Hepatocyte (in vitro differentiated cells): ENCODE measurements around the gene SHFL. TPM values are rescaled to one million over a fixed set of nuclear protein-coding genes. Genes with fewer than 3 reads are reported as not detected.

Experiments
- DNase-seq: peaks from one replicate; pipeline ENCODE4 v3.0.0-alpha.2; 2016; ENCODE audit warnings: low spot score
- H2AFZ ChIP-seq: fragments of 200-600 bp; sonication (generic); 2 replicates; pipeline ENCODE4 v1.6.0; 2016; ENCODE audit warnings: antibody characterized with exemption, mild to moderate bottlenecking
- H3K27ac ChIP-seq: fragments of 200-600 bp; sonication (generic); 2 replicates; pipeline ENCODE4 v1.5.1; 2016; ENCODE audit warnings: mild to moderate bottlenecking
- H3K27me3 ChIP-seq: fragments of 200-600 bp; sonication (generic); 2 replicates; pipeline ENCODE4 v1.6.1; 2016
- H3K36me3 ChIP-seq: fragments of 200-600 bp; sonication (generic); replicated peaks from 2 replicates; pipeline ENCODE4 v1.5.1; 2016; ENCODE audit warnings: low read depth; ENCODE audit not compliant: insufficient read depth
- H3K4me1 ChIP-seq: fragments of 200-600 bp; sonication (generic); 2 replicates; pipeline ENCODE4 v1.5.1; 2016; ENCODE audit warnings: mild to moderate bottlenecking, moderate library complexity; ENCODE audit not compliant: insufficient read depth
- H3K4me2 ChIP-seq: fragments of 200-600 bp; sonication (generic); 2 replicates; pipeline ENCODE4 v1.6.0; 2016
- H3K4me3 ChIP-seq: fragments of 200-600 bp; sonication (generic); 2 replicates; pipeline ENCODE4 v1.5.1; 2016; ENCODE audit warnings: mild to moderate bottlenecking
- H3K79me2 ChIP-seq: fragments of 200-600 bp; sonication (generic); 2 replicates; pipeline ENCODE4 v1.6.0; 2017; ENCODE audit warnings: mild to moderate bottlenecking
- H3K9me2 ChIP-seq: fragments of 200-600 bp; sonication (generic); replicated peaks from 2 replicates; pipeline ENCODE4 v1.6.0; 2017; ENCODE audit warnings: mild to moderate bottlenecking; ENCODE audit not compliant: insufficient read depth
- H3K9me3 ChIP-seq: fragments of 200-600 bp; sonication (generic); 2 replicates; pipeline ENCODE4 v1.5.1; 2016; ENCODE audit warnings: low read depth, mild to moderate bottlenecking
- H4K20me1 ChIP-seq: fragments of 200-600 bp; sonication (generic); 2 replicates; pipeline ENCODE4 v1.6.0; 2016; ENCODE audit warnings: mild to moderate bottlenecking; ENCODE audit not compliant: insufficient read depth, poor library complexity, severe bottlenecking
- EZH2 ChIP-seq: fragments of 200-600 bp; sonication (generic); IDR thresholded peaks from 2 replicates; pipeline ENCODE4 v1.6.1; 2016; ENCODE audit warnings: antibody characterized with exemption, mild to moderate bottlenecking, borderline replicate concordance
- EZH2phosphoT487 ChIP-seq: fragments of 200-600 bp; sonication (generic); IDR thresholded peaks from one replicate; pipeline ENCODE4 v1.6.1; 2018; ENCODE audit warnings: antibody characterized with exemption, mild to moderate bottlenecking, low read depth, moderate library complexity; ENCODE audit not compliant: unreplicated experiment, severe bottlenecking
- WGBS: methylation state at CpG from one replicate; pipeline ENCODE4 v1.1.6; 2016; ENCODE audit warnings: low lambda C conversion rate; ENCODE audit errors: missing lambda C conversion rate; 5-methylcytosine and 5-hydroxymethylcytosine counted together
- polyA plus RNA-seq: library from polyadenylated mRNA; unstranded; fragments of >200 nt; fragmentation: Nextera tagmentation; extraction: Ambion mirVana; gene quantifications from 2 replicates; pipeline ENCODE4 v1.2.1, GENCODE V29; 2016
- total RNA-seq: library from RNA; depleted of rRNA; stranded (reverse); fragments of >200 nt; gene quantifications from 2 replicates; pipeline ENCODE4 v1.2.3, GENCODE V29; 2014
- TF ChIP-seq, protein P1 (sequence below): fragments of 200-600 bp; sonication (generic); IDR thresholded peaks from 2 replicates; pipeline ENCODE4 v1.5.1; 2016; ENCODE audit warnings: antibody characterized with exemption, mild to moderate bottlenecking; ENCODE audit not compliant: poor library complexity

The SHFL gene
- total and polyA plus RNA-seq, 2 experiments from 2014 or later, result 26.0 to 48.7 TPM

- Histone ChIP-seq H3K9me2 (no peaks in the 10 kb centered on the region), H3K9me3 (no peaks in the 10 kb centered on the region), H3K79me2 (no peaks in the 10 kb centered on the region), H4K20me1 (no peaks in the 10 kb centered on the region), H3K36me3 (no peaks in the 10 kb centered on the region), H3K27me3 (no peaks in the 10 kb centered on the region), H3K4me3 (no peak overlapping the region), H3K4me1 (no peaks in the 10 kb centered on the region), H3K4me2 (no peak overlapping the region), H3K27ac (no peak overlapping the region), H2AFZ (no peak overlapping the region)
- TF ChIP-seq EZH2phosphoT487 (no peak), EZH2 (no peak)
- TF ChIP-seq, protein P1, sequence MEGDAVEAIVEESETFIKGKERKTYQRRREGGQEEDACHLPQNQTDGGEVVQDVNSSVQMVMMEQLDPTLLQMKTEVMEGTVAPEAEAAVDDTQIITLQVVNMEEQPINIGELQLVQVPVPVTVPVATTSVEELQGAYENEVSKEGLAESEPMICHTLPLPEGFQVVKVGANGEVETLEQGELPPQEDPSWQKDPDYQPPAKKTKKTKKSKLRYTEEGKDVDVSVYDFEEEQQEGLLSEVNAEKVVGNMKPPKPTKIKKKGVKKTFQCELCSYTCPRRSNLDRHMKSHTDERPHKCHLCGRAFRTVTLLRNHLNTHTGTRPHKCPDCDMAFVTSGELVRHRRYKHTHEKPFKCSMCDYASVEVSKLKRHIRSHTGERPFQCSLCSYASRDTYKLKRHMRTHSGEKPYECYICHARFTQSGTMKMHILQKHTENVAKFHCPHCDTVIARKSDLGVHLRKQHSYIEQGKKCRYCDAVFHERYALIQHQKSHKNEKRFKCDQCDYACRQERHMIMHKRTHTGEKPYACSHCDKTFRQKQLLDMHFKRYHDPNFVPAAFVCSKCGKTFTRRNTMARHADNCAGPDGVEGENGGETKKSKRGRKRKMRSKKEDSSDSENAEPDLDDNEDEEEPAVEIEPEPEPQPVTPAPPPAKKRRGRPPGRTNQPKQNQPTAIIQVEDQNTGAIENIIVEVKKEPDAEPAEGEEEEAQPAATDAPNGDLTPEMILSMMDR, result no peak
- 90% methylated on average over 8 of the region's 8 CpGs for whole genome bisulfite sequencing
- no peak for DNase-seq
Observed at GRCh38 chr19:10078329-10078728, 7.8 kb upstream of the SHFL start.

GRCh38 chr19:10079031-10079453 lies 7.1 kb upstream of the SHFL start:
- TF ChIP-seq EZH2phosphoT487 (no peak), EZH2 (no peak)
- TF ChIP-seq, protein P1, result no peak
- Histone ChIP-seq H3K9me2 (no peaks in the 10 kb centered on the region), H3K4me2 (no peak overlapping the region), H3K79me2 (no peaks in the 10 kb centered on the region), H3K27me3 (no peaks in the 10 kb centered on the region), H2AFZ (no peak overlapping the region), H3K27ac (no peak overlapping the region), H4K20me1 (no peaks in the 10 kb centered on the region), H3K9me3 (no peaks in the 10 kb centered on the region), H3K36me3 (no peaks in the 10 kb centered on the region), H3K4me3 (no peak overlapping the region), H3K4me1 (no peaks in the 10 kb centered on the region)
- WGBS, result 52% methylated on average over 7 of the region's 7 CpGs
- DNase-seq, result no peak

- Histone ChIP-seq H3K4me1 (no peaks in the 10 kb centered on the region), H3K79me2 (peaks cover 3% of the 10 kb centered on the region), H3K27ac (no peak overlapping the region), H3K9me3 (no peaks in the 10 kb centered on the region), H3K36me3 (no peaks in the 10 kb centered on the region), H3K4me3 (no peak overlapping the region), H3K4me2 (no peak overlapping the region), H3K27me3 (no peaks in the 10 kb centered on the region), H3K9me2 (no peaks in the 10 kb centered on the region), H2AFZ (no peak overlapping the region), H4K20me1 (no peaks in the 10 kb centered on the region)
- no peak for TF ChIP-seq EZH2
- TF ChIP-seq EZH2phosphoT487, result no peak
- TF ChIP-seq, protein P1, result no peak
- 76% methylated on average over 9 of the region's 9 CpGs for WGBS
- no peak for DNase-seq
Observed at GRCh38 chr19:10083911-10084310, 2.2 kb upstream of the SHFL start.

- TF ChIP-seq, protein P1, result no peak
- TF ChIP-seq EZH2 (no peak), EZH2phosphoT487 (no peak)
- Histone ChIP-seq H2AFZ (no peak overlapping the region), H3K79me2 (peaks cover 3% of the 10 kb centered on the region), H3K9me3 (no peaks in the 10 kb centered on the region), H4K20me1 (no peaks in the 10 kb centered on the region), H3K4me2 (no peak overlapping the region), H3K27me3 (no peaks in the 10 kb centered on the region), H3K27ac (no peak overlapping the region), H3K4me1 (no peaks in the 10 kb centered on the region), H3K4me3 (no peak overlapping the region), H3K9me2 (no peaks in the 10 kb centered on the region), H3K36me3 (no peaks in the 10 kb centered on the region)
- no peak for DNase-seq
- 89% methylated on average over 3 of the region's 3 CpGs for WGBS
Observed at GRCh38 chr19:10084803-10085202, 1.3 kb upstream of the SHFL start.
